ENCODE data around the gene MLNR. TPM values are rescaled to one million over a fixed set of nuclear protein-coding genes. Genes with fewer than 3 reads are reported as not detected.

The MLNR gene, protein sequence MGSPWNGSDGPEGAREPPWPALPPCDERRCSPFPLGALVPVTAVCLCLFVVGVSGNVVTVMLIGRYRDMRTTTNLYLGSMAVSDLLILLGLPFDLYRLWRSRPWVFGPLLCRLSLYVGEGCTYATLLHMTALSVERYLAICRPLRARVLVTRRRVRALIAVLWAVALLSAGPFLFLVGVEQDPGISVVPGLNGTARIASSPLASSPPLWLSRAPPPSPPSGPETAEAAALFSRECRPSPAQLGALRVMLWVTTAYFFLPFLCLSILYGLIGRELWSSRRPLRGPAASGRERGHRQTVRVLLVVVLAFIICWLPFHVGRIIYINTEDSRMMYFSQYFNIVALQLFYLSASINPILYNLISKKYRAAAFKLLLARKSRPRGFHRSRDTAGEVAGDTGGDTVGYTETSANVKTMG
- not detected in 2 replicates for total RNA-seq

DNA sequence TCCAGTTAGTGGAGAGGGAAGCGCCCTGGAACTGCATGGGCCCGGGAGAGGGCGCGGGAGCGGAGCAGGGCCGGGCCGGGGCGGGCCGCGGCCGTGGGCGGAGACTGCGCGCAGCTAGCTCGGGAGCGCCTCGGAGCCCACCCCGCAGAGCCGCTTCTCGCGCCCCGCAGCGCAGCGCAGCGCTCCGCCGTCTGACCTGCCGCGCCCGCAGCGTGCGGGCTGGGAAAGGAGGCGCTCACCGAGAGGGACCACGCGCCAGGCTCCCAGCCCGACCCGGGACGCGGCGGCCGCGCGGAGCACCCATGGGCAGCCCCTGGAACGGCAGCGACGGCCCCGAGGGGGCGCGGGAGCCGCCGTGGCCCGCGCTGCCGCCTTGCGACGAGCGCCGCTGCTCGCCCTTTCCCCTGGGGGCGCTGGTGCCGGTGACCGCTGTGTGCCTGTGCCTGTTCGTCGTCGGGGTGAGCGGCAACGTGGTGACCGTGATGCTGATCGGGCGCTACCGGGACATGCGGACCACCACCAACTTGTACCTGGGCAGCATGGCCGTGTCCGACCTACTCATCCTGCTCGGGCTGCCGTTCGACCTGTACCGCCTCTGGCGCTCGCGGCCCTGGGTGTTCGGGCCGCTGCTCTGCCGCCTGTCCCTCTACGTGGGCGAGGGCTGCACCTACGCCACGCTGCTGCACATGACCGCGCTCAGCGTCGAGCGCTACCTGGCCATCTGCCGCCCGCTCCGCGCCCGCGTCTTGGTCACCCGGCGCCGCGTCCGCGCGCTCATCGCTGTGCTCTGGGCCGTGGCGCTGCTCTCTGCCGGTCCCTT is at the start of gene MLNR:
TSS of gene MLNR (plus strand) at position 303 of the 820 bp plus-strand sequence. CDS start at position 303, 0 bp downstream.

DNA sequence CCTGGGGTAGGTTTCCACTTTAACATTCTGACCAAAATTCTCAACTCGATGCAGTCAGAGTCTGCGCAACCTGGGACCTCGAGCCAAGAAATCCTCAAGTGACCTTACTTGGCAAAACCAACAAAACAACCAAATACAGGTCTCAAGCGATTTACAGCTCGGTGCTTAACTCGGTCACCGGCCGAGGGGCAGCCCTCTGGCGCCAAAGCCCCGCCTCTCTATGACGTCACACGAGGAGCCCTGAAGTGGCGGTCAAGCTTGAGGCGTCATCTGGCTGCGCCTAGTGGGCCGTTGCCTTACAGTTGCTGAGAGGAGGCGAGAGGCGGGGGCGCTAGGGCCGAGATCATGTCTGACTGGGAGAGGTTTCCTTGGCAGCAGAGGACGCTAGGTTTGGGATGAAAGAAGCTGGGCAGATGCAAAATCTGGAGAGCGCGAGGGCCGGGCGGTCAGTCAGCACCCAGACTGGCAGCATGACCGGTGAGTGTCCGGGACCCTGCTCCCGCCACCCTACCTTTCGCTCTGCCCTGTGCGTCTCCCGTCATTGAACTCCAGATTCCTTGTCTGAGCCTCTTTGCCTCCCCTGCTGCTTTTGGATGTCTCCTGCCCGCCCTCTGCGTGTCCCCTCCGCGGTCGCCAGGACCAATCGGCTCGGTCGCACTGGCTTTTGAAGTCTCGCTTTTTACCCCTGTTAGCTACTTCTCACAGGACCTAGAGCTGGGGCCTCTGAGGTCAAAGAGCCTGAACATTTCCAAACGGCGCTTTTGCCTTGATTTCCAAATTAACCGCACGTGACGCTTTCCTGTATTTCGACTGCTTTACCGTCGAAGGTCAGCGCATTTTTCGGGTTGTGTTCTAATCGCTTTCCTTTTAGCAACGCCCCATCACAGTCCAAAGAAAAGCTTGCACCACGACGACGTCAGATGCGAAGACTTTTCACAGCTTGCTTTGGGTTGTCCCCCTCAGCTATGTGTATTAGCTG is 27.8 kb downstream of the MLNR start, which contains the start of gene CDADC1:
TSS of gene CDADC1 (plus strand) at position 283 of the 979 bp plus-strand sequence. CDS start at position 396, 113 bp downstream.

Other genes with a start within 250 kb of the MLNR start
- gene FNDC3A, start 244.4 kb upstream of the MLNR start, total RNA-seq, result 38.8 and 39.2 TPM in 2 replicates
- 1.7 and 2.3 TPM in 2 replicates for gene CDADC1, start 27.6 kb downstream of the MLNR start, total RNA-seq
- gene CAB39L, start 223.7 kb downstream of the MLNR start, total RNA-seq, result 6.4 and 8.1 TPM in 2 replicates
- gene SETDB2, start 223.9 kb downstream of the MLNR start, total RNA-seq, result 7.8 and 11.5 TPM in 2 replicates